ENCODE measurements around the gene POLR3H.

GRCh38 chr22:41570221-41570620 lies 26.0 kb upstream of the POLR3H start:
- TF ChIP-seq CTCF (IDR thresholded peaks at IDR 0.05) (no peak), POLR2A (IDR thresholded peaks at IDR 0.05) (no peak), POLR2AphosphoS5 (IDR thresholded peaks at IDR 0.05) (no peak)
